ENCODE measurements around the gene CAMTA2. TPM values are rescaled to one million over a fixed set of nuclear protein-coding genes. Genes with fewer than 3 reads are reported as not detected.

Gene CAMTA2
- total and polyA plus RNA-seq, 5 experiments from 2014 or later = 4.1 to 58.7 (median 18.9) TPM

DNA sequence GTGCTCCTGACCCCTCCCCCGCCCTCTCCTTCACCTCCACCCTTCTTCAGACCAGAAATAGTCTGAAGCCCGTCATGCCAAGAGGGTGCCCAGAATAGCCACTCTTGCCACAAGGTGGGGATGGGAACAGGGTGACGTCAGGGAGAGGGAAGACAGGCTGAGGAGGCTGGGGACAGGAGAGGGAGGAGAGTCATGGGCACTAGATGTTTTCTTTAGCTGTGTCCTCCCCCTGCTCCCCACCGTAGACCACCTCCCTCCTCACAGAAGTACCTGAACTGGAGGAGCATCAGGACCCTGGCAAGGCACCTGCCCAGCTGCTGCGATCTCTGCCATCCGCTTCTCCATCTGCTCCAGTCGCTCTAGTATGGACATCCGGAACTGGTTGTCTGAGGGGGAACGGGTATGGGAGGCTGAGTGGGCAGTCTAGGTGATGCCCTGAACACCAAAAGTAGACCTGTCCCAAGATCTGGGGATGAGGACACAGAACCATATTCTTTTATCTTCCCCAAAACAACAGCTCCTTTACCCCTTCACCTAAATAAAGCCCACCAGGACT, 13.3 kb downstream of the CAMTA2 start:
- Mint-ChIP-seq H3K9me3 (no peaks in the 10 kb centered on the region), H3K27ac (peak overlapping the region in 5 of 10 donors; percentile 49 to 83 (median 77)), H3K36me3 (peaks cover 0 to 63% (median 10%) of the 10 kb centered on the region in 3 donors), H3K4me1 (peaks cover 5 to 25% (median 14%) of the 10 kb centered on the region in 4 donors), H3K4me3 (no peak overlapping the region), H3K27me3 (no peaks in the 10 kb centered on the region)
- POLR2A ChIA-PET = interaction anchor here (0.6 to 15.5 kb wide), 2 partner anchors 22 to 26 kb away, joined by 4 to 635 read pairs; partner anchors contain the start of genes ENO3, PFN1, RNF167 and SLC25A11
- DNase-seq (no peak), ATAC-seq (no peak)

DNA sequence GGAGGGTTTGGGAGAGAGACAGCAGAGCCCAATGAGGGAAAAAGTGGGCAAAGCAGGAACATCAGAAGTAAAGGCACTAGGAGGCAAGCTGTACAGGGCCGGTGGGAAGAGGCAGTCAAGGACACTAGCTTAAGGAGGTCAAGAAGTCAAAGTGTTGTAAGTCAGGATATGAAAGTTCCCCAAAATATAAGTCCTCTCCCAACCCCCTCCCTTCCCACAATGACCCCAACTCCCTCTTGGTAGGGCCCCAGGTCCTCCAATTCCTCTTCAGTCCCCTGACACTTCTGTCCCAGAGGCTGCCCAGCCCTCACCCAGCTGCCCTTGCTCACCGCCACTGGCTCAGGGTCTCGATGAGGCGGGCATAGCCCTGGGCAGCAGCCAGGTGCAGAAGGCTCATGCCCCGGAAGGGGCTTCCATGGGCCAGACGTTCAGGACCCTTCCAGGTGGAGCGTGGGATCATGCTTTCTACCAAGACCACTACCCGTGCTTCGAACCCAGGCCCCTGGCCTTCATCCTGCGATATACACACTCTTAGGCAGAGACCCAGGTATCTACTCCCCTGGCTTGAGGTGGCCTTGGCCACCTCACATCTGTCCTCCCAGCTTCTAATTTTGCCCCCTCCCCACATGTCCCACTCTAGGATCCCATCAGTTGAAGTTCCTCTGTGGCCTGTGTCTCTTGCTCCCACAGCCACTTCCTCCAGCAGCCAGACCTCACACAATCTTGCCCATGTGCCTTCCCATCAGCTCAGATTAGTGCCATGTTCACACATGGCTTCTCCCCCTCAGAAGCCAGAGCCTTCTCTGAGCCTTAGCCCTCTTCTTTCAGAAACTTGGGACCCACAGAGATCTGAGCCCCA, 14.0 kb downstream of the CAMTA2 start:
- Mint-ChIP-seq H3K9me3 (no peaks in the 10 kb centered on the region), H3K27ac (peak overlapping the region in 6 of 10 donors; percentile 49 to 83 (median 76)), H3K4me1 (peaks cover 5 to 19% (median 15%) of the 10 kb centered on the region in 4 donors), H3K36me3 (peaks cover 0 to 56% (median 10%) of the 10 kb centered on the region in 3 donors), H3K4me3 (peak overlapping the region in 1 of 10 donors; percentile 11), H3K27me3 (no peaks in the 10 kb centered on the region)
- ATAC-seq (no peak), DNase-seq (no peak)
- POLR2A ChIA-PET = interaction anchor here (0.6 to 15.5 kb wide), 2 partner anchors 23 to 26 kb away, joined by 4 to 635 read pairs; partner anchors contain the start of genes ENO3, PFN1, RNF167 and SLC25A11

DNA sequence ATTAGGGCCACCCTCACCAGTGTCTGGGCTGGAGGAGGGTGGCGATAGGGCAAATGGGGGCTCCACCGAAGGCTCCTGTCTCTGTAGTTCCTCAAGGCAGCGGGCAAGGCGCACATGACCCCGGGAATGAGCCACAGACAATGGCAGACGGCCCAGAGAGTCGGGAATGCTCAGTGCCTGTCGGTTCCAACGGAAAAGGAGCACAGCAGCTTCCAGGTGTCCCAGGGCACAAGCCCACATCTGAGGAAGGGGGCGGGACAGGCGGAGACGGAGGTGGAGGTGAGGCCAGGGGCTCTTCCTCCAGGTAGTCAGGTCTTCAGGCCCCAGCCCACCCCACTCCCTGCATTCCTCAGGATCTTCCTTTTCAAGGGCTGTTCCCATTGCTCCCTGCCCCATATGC, 14.7 kb downstream of the CAMTA2 start:
- Mint-ChIP-seq H3K9me3 (no peaks in the 10 kb centered on the region), H3K4me3 (peak overlapping the region in 1 of 10 donors; percentile 11), H3K27me3 (no peaks in the 10 kb centered on the region), H3K36me3 (peaks cover 0 to 50% (median 7%) of the 10 kb centered on the region in 3 donors), H3K4me1 (peaks cover 5 to 19% (median 12%) of the 10 kb centered on the region in 4 donors), H3K27ac (no peak overlapping the region)
- ATAC-seq (no peak), DNase-seq (no peak)
- POLR2A ChIA-PET = interaction anchor here (0.5 to 15.5 kb wide), 4 partner anchors 7 to 25 kb away, joined by 3 to 635 read pairs (median 3); partner anchors contain the start of genes ENO3, INCA1, KIF1C and PFN1

DNA sequence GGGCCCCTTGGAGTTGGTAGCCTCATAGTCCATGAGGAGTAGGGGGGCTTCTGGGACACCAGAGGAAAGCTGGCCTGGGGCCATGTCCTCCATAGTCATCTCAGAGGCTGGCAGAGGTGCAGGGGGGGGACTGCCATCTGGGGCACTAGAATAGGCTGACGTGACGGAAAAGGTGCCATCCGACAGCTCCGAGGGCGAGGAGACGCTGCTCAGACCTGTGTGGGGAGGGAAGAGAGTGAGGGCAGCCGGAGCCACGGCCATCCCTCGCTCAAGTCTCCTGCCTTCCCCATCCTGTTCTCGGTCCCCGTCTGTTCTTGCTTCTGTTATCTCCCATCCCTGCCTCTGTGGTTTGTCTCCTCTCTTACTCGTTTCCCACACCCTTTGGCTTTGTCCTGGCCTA, 15.2 kb downstream of the CAMTA2 start:
- no peak overlapping the region for H3K4me3 Mint-ChIP-seq
- H3K36me3 Mint-ChIP-seq = peaks cover 0 to 46% (median 5%) of the 10 kb centered on the region in 3 donors
- H3K27me3 Mint-ChIP-seq = no peaks in the 10 kb centered on the region
- POLR2A ChIA-PET = interaction anchor here (0.5 to 15.5 kb wide), 4 partner anchors 8 to 25 kb away, joined by 3 to 635 read pairs (median 3); partner anchors contain the start of genes ENO3, INCA1, KIF1C and PFN1
- no peak overlapping the region for H3K27ac Mint-ChIP-seq
- peaks cover 5 to 19% (median 12%) of the 10 kb centered on the region in 4 donors for H3K4me1 Mint-ChIP-seq
- ATAC-seq (no peak), DNase-seq (no peak)
- H3K9me3 Mint-ChIP-seq = no peaks in the 10 kb centered on the region

DNA sequence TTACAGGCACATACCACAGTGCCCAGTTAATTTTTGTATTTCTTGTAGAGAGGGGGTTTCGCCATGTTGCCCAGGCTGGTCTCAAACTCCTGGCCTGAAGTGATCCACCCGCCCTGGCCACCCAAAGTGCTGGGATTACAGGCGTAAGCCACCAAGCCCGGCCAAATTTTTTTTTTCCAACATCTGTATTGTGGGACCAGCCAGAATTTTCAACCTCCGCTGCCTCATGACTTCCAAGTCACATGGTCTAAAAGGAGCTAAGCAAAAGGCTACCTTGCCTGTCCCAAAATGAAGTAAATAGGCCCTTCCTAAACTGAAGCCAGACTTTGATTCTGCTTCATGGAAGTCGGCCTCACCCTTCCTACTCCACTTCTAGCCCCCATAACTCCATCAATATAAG, 15.6 kb downstream of the CAMTA2 start:
- H3K9me3 Mint-ChIP-seq = no peaks in the 10 kb centered on the region
- H3K27ac Mint-ChIP-seq = no peak overlapping the region
- peaks cover 0 to 41% (median 4%) of the 10 kb centered on the region in 3 donors for H3K36me3 Mint-ChIP-seq
- no peak overlapping the region for H3K4me3 Mint-ChIP-seq
- H3K4me1 Mint-ChIP-seq = peaks cover 5 to 19% (median 12%) of the 10 kb centered on the region in 4 donors
- no peaks in the 10 kb centered on the region for H3K27me3 Mint-ChIP-seq
- ATAC-seq (no peak), DNase-seq (no peak)
- POLR2A ChIA-PET = interaction anchor here (0.5 to 15.5 kb wide), 4 partner anchors 13 to 45 kb away, joined by 3 to 635 read pairs (median 4); partner anchors contain the start of genes ENO3, INCA1, KIF1C and PFN1

DNA sequence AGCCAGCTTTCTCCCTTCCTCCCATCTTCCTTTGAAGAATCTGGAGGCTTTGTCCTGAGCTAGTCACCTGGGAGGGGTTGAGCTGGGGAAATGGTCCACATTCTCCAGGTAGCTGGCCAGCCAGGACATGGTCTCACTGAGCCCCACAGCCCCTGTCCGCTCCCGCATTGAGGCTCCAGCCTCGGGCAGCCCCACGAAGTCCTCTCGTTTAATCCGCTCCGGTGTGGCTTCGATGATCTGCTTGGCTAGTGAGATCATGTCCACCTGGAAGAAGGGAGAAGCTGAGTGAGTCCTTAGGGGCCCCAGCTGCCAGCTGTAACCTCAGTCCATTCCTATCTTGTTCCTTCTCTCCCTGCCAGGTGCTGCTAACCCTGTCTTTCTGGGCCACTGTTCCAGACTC, 17.2 kb downstream of the CAMTA2 start:
- DNase-seq (peak in 1 of 10 donors; percentile 46), ATAC-seq (no peak)
- Mint-ChIP-seq H3K4me1 (peaks cover 17 to 25% (median 20%) of the 10 kb centered on the region in 4 donors), H3K27me3 (no peaks in the 10 kb centered on the region), H3K27ac (peak overlapping the region in 6 of 10 donors; percentile 22 to 84 (median 77)), H3K36me3 (peaks cover 0 to 34% (median 2%) of the 10 kb centered on the region in 3 donors), H3K9me3 (no peaks in the 10 kb centered on the region), H3K4me3 (peak overlapping the region in 3 of 10 donors; percentile 9 to 17 (median 14))
- POLR2A ChIA-PET = interaction anchor here (0.6 to 15.5 kb wide), 6 partner anchors 9 to 58 kb away, joined by 3 to 635 read pairs (median 4); partner anchors contain the start of genes CAMTA2, ENO3, PFN1 and RNF167

DNA sequence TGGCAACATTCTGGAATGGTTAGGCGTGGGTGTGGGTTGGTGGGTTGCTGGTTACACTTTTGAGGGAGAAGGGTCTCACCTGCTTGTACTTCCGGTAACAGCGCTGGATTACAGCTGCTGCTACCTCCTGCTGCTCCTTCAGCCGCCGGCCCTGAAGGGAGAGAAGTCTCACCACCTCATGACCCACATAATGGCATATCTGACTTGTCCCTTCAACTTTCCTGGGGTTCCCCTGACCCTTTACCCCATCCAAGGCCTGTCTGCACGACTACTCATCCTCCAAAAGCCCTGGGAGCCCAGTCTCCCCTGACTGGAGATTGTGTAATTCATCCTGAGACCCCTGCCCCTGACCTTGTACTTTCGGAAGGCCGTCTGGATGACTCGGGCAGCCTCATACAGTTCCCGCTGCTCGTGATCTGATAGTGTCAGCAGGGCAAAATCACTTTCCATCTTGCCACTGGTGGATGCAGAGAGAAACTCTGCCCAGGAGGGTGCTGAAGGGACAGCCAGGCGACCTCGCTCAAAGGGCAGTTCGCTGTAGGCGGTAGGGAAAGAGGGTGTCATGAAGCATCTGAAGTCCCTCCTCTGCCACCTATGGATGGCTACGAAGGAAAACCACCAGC, 17.8 kb downstream of the CAMTA2 start:
- POLR2A ChIA-PET = interaction anchor here (0.6 to 15.5 kb wide), 8 partner anchors 9 to 259 kb away, joined by 3 to 635 read pairs (median 16); partner anchors contain the start of genes ARRB2, CAMTA2, ENO3 and INCA1
- ATAC-seq (no peak), DNase-seq (peak in 1 of 10 donors; percentile 24)
- peak overlapping the region in 5 of 10 donors; percentile 35 to 84 (median 71) for H3K27ac Mint-ChIP-seq
- no peaks in the 10 kb centered on the region for H3K27me3 Mint-ChIP-seq
- H3K4me3 Mint-ChIP-seq = peak overlapping the region in 3 of 10 donors; percentile 41 to 63 (median 44)
- H3K36me3 Mint-ChIP-seq = peaks cover 0 to 29% (median 2%) of the 10 kb centered on the region in 3 donors
- no peaks in the 10 kb centered on the region for H3K9me3 Mint-ChIP-seq
- H3K4me1 Mint-ChIP-seq = peaks cover 15 to 28% (median 20%) of the 10 kb centered on the region in 4 donors

DNA sequence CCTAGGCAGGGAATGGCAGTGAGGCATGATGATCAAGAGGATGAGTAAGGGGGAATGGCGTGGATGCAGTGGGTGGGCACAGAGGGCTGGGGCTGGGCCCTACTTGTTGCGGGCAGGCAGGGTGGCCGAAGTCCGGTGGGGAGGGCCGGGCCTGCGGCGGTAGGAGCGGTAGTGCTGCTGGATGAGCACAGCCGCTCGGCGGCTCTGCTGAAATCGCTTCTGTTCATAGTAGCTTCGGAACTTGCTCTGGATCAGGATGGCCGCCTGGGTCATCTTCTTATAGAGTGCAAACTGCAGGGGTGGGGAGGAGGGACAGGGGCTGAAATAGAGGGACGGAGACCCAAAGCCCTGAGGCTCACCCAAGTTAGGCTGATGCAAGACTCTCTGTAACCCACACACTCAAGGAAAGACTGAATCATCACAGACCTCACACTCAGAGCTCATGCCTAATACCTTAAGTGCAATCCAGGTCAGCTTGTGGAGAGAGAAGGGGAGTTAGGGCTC, 18.4 kb downstream of the CAMTA2 start:
- Mint-ChIP-seq H3K9me3 (no peaks in the 10 kb centered on the region), H3K27me3 (no peaks in the 10 kb centered on the region), H3K4me3 (peak overlapping the region in 2 of 10 donors; percentile 41 to 63), H3K36me3 (peaks cover 0 to 26% (median 2%) of the 10 kb centered on the region in 3 donors), H3K27ac (peak overlapping the region in 4 of 10 donors; percentile 35 to 84 (median 64)), H3K4me1 (peaks cover 15 to 28% (median 20%) of the 10 kb centered on the region in 4 donors)
- DNase-seq = peak in 1 of 10 donors; percentile 61
- ATAC-seq = no peak
- POLR2A ChIA-PET = interaction anchor here (0.6 to 15.5 kb wide), 12 partner anchors 10 to 258 kb away, joined by 3 to 635 read pairs (median 16); partner anchors contain the start of genes ARRB2, C17orf107, CAMTA2 and ENO3

DNA sequence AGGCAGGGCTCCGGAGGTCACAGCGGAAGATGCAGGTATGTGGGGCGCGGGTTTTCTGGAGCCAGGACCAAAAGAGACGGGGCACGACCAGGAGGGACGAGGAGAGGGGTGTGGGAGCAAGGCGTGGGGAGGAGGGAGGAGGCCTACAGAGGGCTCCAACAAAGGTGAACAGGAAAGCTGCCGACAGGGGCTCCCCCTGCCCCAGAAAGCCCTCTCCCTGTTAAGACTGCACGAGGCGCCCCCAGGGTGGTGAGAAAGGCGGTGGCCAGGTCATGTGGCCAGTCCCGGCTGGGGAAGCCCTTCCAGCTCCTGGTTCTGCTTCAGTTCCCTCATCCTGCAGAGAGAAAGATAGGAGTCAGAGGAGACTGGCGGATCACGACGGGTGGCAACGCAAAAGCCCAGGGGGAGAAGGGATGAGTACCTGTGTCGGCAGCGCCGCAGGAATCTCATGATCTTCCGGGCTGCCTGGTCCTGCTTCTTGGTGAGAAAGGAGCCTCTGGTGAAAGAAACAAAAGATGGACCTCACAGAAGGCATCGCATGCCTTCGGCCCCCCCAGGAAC, 18.9 kb downstream of the CAMTA2 start:
- Mint-ChIP-seq H3K27me3 (no peaks in the 10 kb centered on the region), H3K4me3 (peak overlapping the region in 1 of 10 donors; percentile 63), H3K4me1 (peaks cover 15 to 24% (median 20%) of the 10 kb centered on the region in 4 donors), H3K36me3 (peaks cover 0 to 20% (median 2%) of the 10 kb centered on the region in 3 donors), H3K9me3 (no peaks in the 10 kb centered on the region), H3K27ac (peak overlapping the region in 1 of 10 donors; percentile 84)
- ATAC-seq (no peak), DNase-seq (peak in 1 of 10 donors; percentile 63)
- POLR2A ChIA-PET = interaction anchor here (0.8 to 15.5 kb wide), 15 partner anchors 10 to 258 kb away, joined by 3 to 635 read pairs (median 6); partner anchors contain the start of genes ARRB2, C17orf107, CAMTA2 and CHRNE

DNA sequence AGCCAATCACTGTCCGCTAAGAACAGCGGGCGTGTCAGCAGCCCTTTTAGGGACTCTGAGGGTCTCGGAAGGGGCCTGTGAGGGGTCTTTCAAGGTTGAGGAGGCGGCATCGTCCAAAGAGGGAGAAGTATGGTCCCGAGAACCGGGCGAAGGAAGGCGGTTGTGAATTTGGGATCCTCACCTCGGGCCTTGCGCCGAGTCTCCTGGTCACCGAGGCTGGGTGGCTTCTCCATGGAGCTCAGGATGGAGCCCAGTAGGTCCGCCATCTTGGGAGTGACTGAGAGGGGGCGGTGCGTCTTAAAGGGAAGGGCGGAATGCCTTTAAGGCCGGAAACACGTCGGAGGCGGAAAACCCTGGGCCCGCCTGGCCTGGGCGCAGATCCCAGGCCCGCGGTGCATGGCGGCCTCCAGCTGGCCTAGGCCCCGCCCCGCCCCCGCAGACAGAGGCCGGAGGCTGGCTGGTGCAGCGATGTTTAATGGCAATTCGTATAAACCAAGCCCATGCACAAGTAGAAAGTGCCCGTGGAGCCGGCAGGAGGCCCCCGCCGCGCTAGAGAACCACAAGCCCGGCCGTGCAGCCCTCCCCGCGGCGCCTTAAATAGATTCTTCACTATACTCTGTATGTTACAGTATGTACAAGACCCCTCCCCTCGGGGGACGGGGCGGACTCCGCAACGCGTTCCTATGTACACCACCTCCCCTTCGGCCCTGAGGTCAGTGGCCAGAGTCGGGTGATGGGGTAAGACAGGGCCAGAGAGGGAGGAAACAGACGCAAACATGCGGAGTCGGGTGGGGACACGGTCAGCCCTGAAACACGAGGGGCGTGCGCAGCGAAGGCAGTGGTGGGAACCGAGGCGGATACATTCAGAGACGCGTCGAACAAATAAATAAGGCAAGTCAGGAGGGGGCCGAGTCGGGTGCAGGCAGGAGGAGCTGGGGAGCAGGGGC, 19.7 kb downstream of the CAMTA2 start, which contains the start of gene SPAG7:
SPAG7 (minus strand) TSS at position 279 of the 947 bp plus-strand sequence; CDS start at position 266, 13 bp downstream.
- Mint-ChIP-seq H3K4me1 (peaks cover 15 to 22% (median 21%) of the 10 kb centered on the region in 4 donors), H3K4me3 (no peak within 1 kb of the TSS), H3K9me3 (no peaks in the 10 kb centered on the region), H3K36me3 (peaks cover 0 to 18% (median 2%) of the 10 kb centered on the region in 3 donors), H3K27ac (peak within 1 kb of the TSS in 4 of 10 donors; percentile 57 to 92 (median 66)), H3K27me3 (no peaks in the 10 kb centered on the region)
- ATAC-seq (peak; percentile 63 to 68), DNase-seq (peak; percentile 86 to 100 (median 94))
- POLR2A ChIA-PET = interaction anchor here (0.6 to 15.5 kb wide), 26 partner anchors 11 to 413 kb away, joined by 3 to 635 read pairs (median 5); partner anchors contain the start of genes ARRB2, C17orf107, CAMTA2 and CHRNE
